Breast epithelium (tissue), 3 donors: Measurements from ENCODE around the gene TSSC4.

Experiments used
- CTCF ChIP-seq, 3 donors: fragments of 450-650 bp; IDR thresholded peaks; one replicate each; pipeline ENCODE4 v1.5.1; 2016 to 2017; ENCODE audit warnings: antibody characterized with exemption in 3 of 3, mild to moderate bottlenecking in 3 of 3, moderate library complexity in 3 of 3
- POLR2A ChIP-seq: fragments of 450-650 bp; IDR thresholded peaks from one replicate; pipeline ENCODE4 v1.6.1; 2016; ENCODE audit warnings: antibody characterized with exemption, mild to moderate bottlenecking, moderate library complexity

DNA sequence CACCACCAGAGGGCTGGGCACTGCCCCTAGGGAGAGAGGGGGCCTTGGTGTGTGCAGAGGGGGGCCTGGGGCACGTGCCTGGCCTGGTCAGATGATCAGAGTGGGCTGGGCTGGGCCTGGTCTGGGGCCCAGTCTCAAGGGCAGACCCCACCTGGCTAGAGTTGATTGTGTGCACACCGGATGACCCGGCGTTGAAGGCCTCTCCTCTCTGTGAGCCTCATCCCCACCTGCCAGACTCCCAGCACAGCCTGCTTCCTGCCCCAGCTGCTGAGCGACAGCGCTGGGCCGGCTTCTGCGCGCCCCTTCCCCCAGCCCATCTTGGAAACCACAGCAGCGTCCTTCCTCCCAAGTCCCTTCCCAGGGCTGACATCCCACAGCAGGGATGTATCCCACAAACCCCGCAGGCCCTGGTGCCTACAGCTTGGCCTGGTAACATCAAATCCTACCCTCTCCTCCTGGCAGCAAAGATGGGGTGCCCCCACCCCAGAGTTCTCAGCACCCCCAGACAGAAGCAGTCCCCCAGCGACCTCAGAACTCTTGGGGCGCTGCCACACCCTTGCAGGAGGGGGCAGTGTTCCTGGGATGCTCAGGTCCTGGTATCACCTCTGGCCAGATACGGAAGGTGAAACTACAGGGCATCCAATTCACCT, 11.0 kb upstream of the TSSC4 start:
- TF ChIP-seq CTCF (IDR thresholded peaks at IDR 0.05) (no peak), POLR2A (no peak)
